ENCODE data around the gene MAP2K3.
"Not testable (repeated sequence)": the region's sequence is repeated elsewhere in the genome, so short reads cannot be mapped to it uniquely, and the experiment has no call there.

Gene MAP2K3

GRCh38 chr17:21314261-21314664 lies 29.8 kb downstream of the MAP2K3 start:
- DNase-seq = not testable (repeated sequence)

GRCh38 chr17:21314701-21315111 lies 30.2 kb downstream of the MAP2K3 start:
- not testable (repeated sequence) for DNase-seq

- not testable (repeated sequence) for DNase-seq
Observed at GRCh38 chr17:21315246-21316000, 30.9 kb downstream of the MAP2K3 start.

- DNase-seq = not testable (repeated sequence)
Observed at GRCh38 chr17:21316212-21316886, 31.8 kb downstream of the MAP2K3 start.

- DNase-seq = not testable (repeated sequence)
Observed at GRCh38 chr17:21316887-21317500, 32.5 kb downstream of the MAP2K3 start.

- DNase-seq = not testable (repeated sequence)
Observed at GRCh38 chr17:21317821-21318220, 33.3 kb downstream of the MAP2K3 start.

- no peak for DNase-seq
Observed at GRCh38 chr17:21318439-21318838, 33.9 kb downstream of the MAP2K3 start.

GRCh38 chr17:21318856-21319255 lies 34.3 kb downstream of the MAP2K3 start:
- not testable (repeated sequence) for DNase-seq

GRCh38 chr17:21319256-21319655 lies 34.7 kb downstream of the MAP2K3 start:
- not testable (repeated sequence) for DNase-seq

GRCh38 chr17:21319686-21320375 lies 35.3 kb downstream of the MAP2K3 start:
- DNase-seq = not testable (repeated sequence)

- DNase-seq = not testable (repeated sequence)
Observed at GRCh38 chr17:21320430-21320829, 35.9 kb downstream of the MAP2K3 start.

GRCh38 chr17:21321061-21321460 lies 36.5 kb downstream of the MAP2K3 start:
- DNase-seq = not testable (repeated sequence)

GRCh38 chr17:21321744-21322191 lies 37.3 kb downstream of the MAP2K3 start:
- DNase-seq = not testable (repeated sequence)

- DNase-seq = not testable (repeated sequence)
Observed at GRCh38 chr17:21323257-21324111, 39.0 kb downstream of the MAP2K3 start.

- not testable (repeated sequence) for DNase-seq
Observed at GRCh38 chr17:21324741-21325140, 40.2 kb downstream of the MAP2K3 start.

- DNase-seq = not testable (repeated sequence)
Observed at GRCh38 chr17:21327921-21328320, 43.4 kb downstream of the MAP2K3 start.

- DNase-seq = not testable (repeated sequence)
Observed at GRCh38 chr17:21328778-21329177, 44.3 kb downstream of the MAP2K3 start.

- no peak for DNase-seq
Observed at GRCh38 chr17:21330436-21331160, 46.1 kb downstream of the MAP2K3 start.

GRCh38 chr17:21336541-21337294 lies 52.2 kb downstream of the MAP2K3 start:
- DNase-seq = not testable (repeated sequence)

GRCh38 chr17:21337981-21338625 lies 53.6 kb downstream of the MAP2K3 start:
- not testable (repeated sequence) for DNase-seq
